GM23248 (cell line): ENCODE results near the gene PIGX. TPM values are rescaled to one million over a fixed set of nuclear protein-coding genes. Genes with fewer than 3 reads are reported as not detected.

ENCODE experiments used
- DNase-seq: peaks from one replicate; pipeline ENCODE4 v3.0.0-alpha.2; 2015
- H2AFZ ChIP-seq: fragments of 200-600 bp; sonication (generic); 2 replicates; pipeline ENCODE4 v1.6.1; 2016; ENCODE audit warnings: antibody characterized with exemption
- H3F3A ChIP-seq: fragments of 200-600 bp; sonication (generic); 2 replicates; pipeline ENCODE4 v1.6.1; 2016; ENCODE audit warnings: mild to moderate bottlenecking, antibody characterized with exemption, mixed run types; ENCODE audit not compliant: insufficient read depth
- H3K27ac ChIP-seq: fragments of 200-600 bp; sonication (generic); 2 replicates; pipeline ENCODE4 v1.5.1; 2016; ENCODE audit warnings: mild to moderate bottlenecking
- H3K27me3 ChIP-seq: fragments of 200-600 bp; sonication (generic); replicated peaks from 2 replicates; pipeline ENCODE4 v1.6.1; 2016; ENCODE audit warnings: mild to moderate bottlenecking; ENCODE audit not compliant: insufficient read depth
- H3K36me3 ChIP-seq: fragments of 200-600 bp; sonication (generic); 2 replicates; pipeline ENCODE4 v1.6.1; 2016; ENCODE audit warnings: low read depth, mild to moderate bottlenecking
- H3K4me1 ChIP-seq: fragments of 200-600 bp; sonication (generic); 2 replicates; pipeline ENCODE4 v1.6.1; 2016; ENCODE audit warnings: mild to moderate bottlenecking; ENCODE audit not compliant: insufficient read depth
- H3K4me2 ChIP-seq: fragments of 200-600 bp; sonication (generic); one replicate; pipeline ENCODE4 v1.6.1; 2016; ENCODE audit warnings: mild to moderate bottlenecking; ENCODE audit not compliant: unreplicated experiment
- H3K4me3 ChIP-seq: fragments of 200-600 bp; sonication (generic); 2 replicates; pipeline ENCODE4 v1.5.1; 2016; ENCODE audit warnings: mild to moderate bottlenecking
- H3K79me2 ChIP-seq: fragments of 200-600 bp; sonication (generic); 2 replicates; pipeline ENCODE4 v1.6.1; 2016; ENCODE audit warnings: mild to moderate bottlenecking; ENCODE audit not compliant: insufficient read depth
- H3K9ac ChIP-seq: fragments of 200-600 bp; sonication (generic); 2 replicates; pipeline ENCODE4 v1.6.1; 2016; ENCODE audit warnings: mild to moderate bottlenecking
- H3K9me2 ChIP-seq: fragments of 200-600 bp; sonication (generic); 2 replicates; pipeline ENCODE4 v1.6.1; 2016; ENCODE audit warnings: mixed run types, mild to moderate bottlenecking, moderate library complexity; ENCODE audit not compliant: insufficient read depth
- H3K9me3 ChIP-seq: fragments of 200-600 bp; sonication (generic); one replicate; pipeline ENCODE4 v1.6.1; 2017; ENCODE audit warnings: low read depth
- H4K20me1 ChIP-seq: fragments of 200-600 bp; sonication (generic); 2 replicates; pipeline ENCODE4 v1.6.0; 2016; ENCODE audit not compliant: insufficient read depth
- EZH2 ChIP-seq: fragments of 200-600 bp; sonication (generic); IDR thresholded peaks from 2 replicates; pipeline ENCODE4 v1.6.1; 2018; ENCODE audit warnings: antibody characterized with exemption, mild to moderate bottlenecking; ENCODE audit not compliant: insufficient read depth, poor library complexity, severe bottlenecking
- EZH2phosphoT487 ChIP-seq: fragments of 200-600 bp; sonication (generic); IDR thresholded peaks from 2 replicates; pipeline ENCODE4 v1.6.1; 2018; ENCODE audit warnings: antibody characterized with exemption, moderate library complexity, mild to moderate bottlenecking, low read depth; ENCODE audit not compliant: insufficient read depth
- WGBS, 2 experiments: methylation state at CpG; one replicate each; pipeline ENCODE4 v1.1.6; 2015 to 2017; ENCODE audit warnings: low lambda C conversion rate in 2 of 2, low coverage in 1 of 2; ENCODE audit errors: missing lambda C conversion rate in 2 of 2; 5-methylcytosine and 5-hydroxymethylcytosine counted together
- in situ Hi-C: fragments of 300-500 bp; cut with MboI; formaldehyde crosslinking; loops from 2 replicates; pipeline ENCODE4 v1.15.0; 2020
- polyA plus RNA-seq: library from polyadenylated mRNA; unstranded; fragments of >200 nt; fragmentation: Nextera tagmentation; extraction: Ambion mirVana; gene quantifications from 2 replicates; pipeline ENCODE4 v1.2.1, GENCODE V29; 2016
- total RNA-seq: library from RNA; depleted of rRNA; stranded (reverse); fragments of >200 nt; shearing (Covaris generic); gene quantifications from 2 replicates; pipeline ENCODE4 v1.2.3, GENCODE V29; 2014

PIGX gene
- total and polyA plus RNA-seq, 2 experiments from 2014 or later = 27.6 to 36.0 TPM

DNA sequence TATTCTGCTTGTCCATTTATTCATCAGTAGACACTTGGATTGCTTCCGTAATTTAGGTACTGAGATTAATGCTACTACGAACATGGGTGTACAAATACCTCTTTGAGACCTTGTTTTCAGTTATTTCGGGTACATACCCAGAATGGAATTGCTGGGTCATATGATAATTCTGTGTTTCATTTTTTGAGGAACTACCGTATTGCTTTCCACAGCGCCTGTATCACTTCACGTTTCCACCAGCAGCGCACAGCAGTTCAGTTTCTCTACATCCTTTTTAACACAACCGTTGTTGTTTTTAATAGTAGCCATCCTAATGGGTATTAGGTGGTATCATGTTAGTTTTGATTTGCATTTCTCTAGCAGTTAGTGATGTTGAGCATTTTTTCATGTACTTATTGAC, 36.9 kb downstream of the PIGX start:
- Histone ChIP-seq H3F3A (no peaks in the 10 kb centered on the region), H3K27ac (no peak overlapping the region), H3K4me3 (no peak overlapping the region), H3K27me3 (no peaks in the 10 kb centered on the region), H2AFZ (no peak overlapping the region), H3K9ac (no peak overlapping the region), H4K20me1 (peaks cover 9% of the 10 kb centered on the region; the same call in 1 of the 2 replicates), H3K36me3 (peaks cover 12% of the 10 kb centered on the region; the same call in 1 of the 2 replicates), H3K79me2 (peaks cover 100% of the 10 kb centered on the region), H3K9me2 (no peaks in the 10 kb centered on the region), H3K4me2 (no peak overlapping the region), H3K4me1 (no peaks in the 10 kb centered on the region), H3K9me3 (no peaks in the 10 kb centered on the region)
- TF ChIP-seq EZH2 = no peak
- TF ChIP-seq EZH2phosphoT487 = no peak
- no peak for DNase-seq
- WGBS, 2 experiments = 89 to 90% methylated on average over 8 of the region's 8 CpGs
- in situ Hi-C loops = no loop called here

DNA sequence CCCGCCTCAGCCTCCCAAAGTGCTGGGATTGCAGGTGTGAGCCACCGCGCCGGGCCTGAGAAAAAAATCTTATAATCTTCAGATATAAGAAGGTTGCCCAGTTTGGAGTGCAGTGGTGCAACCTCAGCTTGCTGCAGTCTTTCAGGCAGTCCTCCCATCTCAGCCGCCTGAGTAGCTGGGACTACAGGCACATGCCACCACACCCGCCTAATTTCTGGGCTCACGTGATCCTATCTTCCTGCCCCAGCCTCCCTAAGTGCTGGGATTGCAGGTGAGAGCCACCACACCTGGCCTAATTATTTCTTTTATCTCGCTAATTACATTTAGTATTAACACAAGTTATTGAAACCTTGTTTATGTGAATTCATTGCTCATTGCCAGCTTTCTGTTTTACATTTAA, 41.0 kb downstream of the PIGX start:
- Histone ChIP-seq H3K4me1 (peaks cover 3% of the 10 kb centered on the region; the same call in 1 of the 2 replicates), H3K79me2 (peaks cover 100% of the 10 kb centered on the region), H3K27me3 (no peaks in the 10 kb centered on the region), H3K36me3 (peaks cover 22% of the 10 kb centered on the region), H3K4me2 (no peak overlapping the region), H3F3A (0 out of 2 replicates have a peak, but pooled peaks cover 4% of the 10 kb centered on the region), H4K20me1 (0 out of 2 replicates have a peak, but pooled peaks cover 17% of the 10 kb centered on the region), H3K4me3 (no peak overlapping the region), H3K9me2 (no peaks in the 10 kb centered on the region), H3K9ac (no peak overlapping the region), H3K9me3 (no peaks in the 10 kb centered on the region), H3K27ac (no peak overlapping the region), H2AFZ (no peak overlapping the region)
- in situ Hi-C loops = no loop called here
- DNase-seq = no peak
- TF ChIP-seq EZH2 (no peak), EZH2phosphoT487 (no peak)
- WGBS, 2 experiments = 95 to 96% methylated on average over 5 to 8 of the region's 8 CpGs

GRCh38 chr3:196754091-196754981, 42.2 kb downstream of the PIGX start:
- H3K4me2 ChIP-seq = no peak overlapping the region
- H3K9ac ChIP-seq = no peak overlapping the region
- H3K4me3 ChIP-seq = no peak overlapping the region
- peaks cover 4% of the 10 kb centered on the region; the same call in 1 of the 2 replicates for H3K4me1 ChIP-seq
- in situ Hi-C loops = no loop called here
- H3K36me3 ChIP-seq = peaks cover 22% of the 10 kb centered on the region
- no peaks in the 10 kb centered on the region for H3K27me3 ChIP-seq
- H3K27ac ChIP-seq = no peak overlapping the region
- 87 to 89% methylated on average over 9 of the region's 9 CpGs for WGBS, 2 experiments
- DNase-seq = no peak
- 0 out of 2 replicates have a peak, but pooled peaks cover 5% of the 10 kb centered on the region for H3F3A ChIP-seq
- no peaks in the 10 kb centered on the region for H3K9me2 ChIP-seq
- no peaks in the 10 kb centered on the region for H3K9me3 ChIP-seq
- H3K79me2 ChIP-seq = peaks cover 100% of the 10 kb centered on the region
- H4K20me1 ChIP-seq = 0 out of 2 replicates have a peak, but pooled peaks cover 14% of the 10 kb centered on the region
- TF ChIP-seq EZH2phosphoT487 (no peak), EZH2 (no peak)
- H2AFZ ChIP-seq = no peak overlapping the region

DNA sequence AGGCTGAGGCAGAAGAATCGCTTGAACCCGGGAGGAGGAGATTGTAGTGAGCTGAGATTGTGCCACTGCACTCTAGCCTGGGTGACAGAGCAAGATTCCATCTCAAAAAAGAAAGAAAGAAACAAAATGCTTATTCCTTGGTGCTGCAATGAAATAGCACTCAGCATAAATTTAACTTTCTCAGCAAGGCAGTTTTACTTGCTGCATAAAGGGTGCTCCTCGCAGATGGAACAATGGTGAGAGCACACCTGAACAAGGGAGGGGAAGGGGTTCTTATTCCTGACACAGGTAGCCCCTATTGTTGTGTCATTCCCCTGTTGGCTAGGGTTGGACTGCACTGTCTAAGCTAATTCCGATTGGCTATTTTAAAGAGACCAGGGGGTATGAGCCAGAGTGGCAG, 44.6 kb downstream of the PIGX start:
- DNase-seq = no peak
- Histone ChIP-seq H3K79me2 (peaks cover 92% of the 10 kb centered on the region), H3F3A (0 out of 2 replicates have a peak, but pooled peaks cover 5% of the 10 kb centered on the region), H2AFZ (no peak overlapping the region), H3K27ac (no peak overlapping the region), H3K9me3 (no peaks in the 10 kb centered on the region), H3K4me1 (peaks cover 4% of the 10 kb centered on the region; the same call in 1 of the 2 replicates), H3K4me2 (no peak overlapping the region), H4K20me1 (0 out of 2 replicates have a peak, but pooled peaks cover 14% of the 10 kb centered on the region), H3K27me3 (no peaks in the 10 kb centered on the region), H3K9ac (no peak overlapping the region), H3K4me3 (no peak overlapping the region), H3K36me3 (peaks cover 22% of the 10 kb centered on the region), H3K9me2 (no peaks in the 10 kb centered on the region)
- in situ Hi-C loops = no loop called here
- 89 to 92% methylated on average over 4 of the region's 4 CpGs for WGBS, 2 experiments
- TF ChIP-seq EZH2 (no peak), EZH2phosphoT487 (no peak)
